ENCODE measurements around the gene MAMDC2. TPM values are rescaled to one million over a fixed set of nuclear protein-coding genes. Genes with fewer than 3 reads are reported as not detected.

The MAMDC2 gene
- total RNA-seq, 1 experiment from 2014 or later: 2.7 TPM

DNA sequence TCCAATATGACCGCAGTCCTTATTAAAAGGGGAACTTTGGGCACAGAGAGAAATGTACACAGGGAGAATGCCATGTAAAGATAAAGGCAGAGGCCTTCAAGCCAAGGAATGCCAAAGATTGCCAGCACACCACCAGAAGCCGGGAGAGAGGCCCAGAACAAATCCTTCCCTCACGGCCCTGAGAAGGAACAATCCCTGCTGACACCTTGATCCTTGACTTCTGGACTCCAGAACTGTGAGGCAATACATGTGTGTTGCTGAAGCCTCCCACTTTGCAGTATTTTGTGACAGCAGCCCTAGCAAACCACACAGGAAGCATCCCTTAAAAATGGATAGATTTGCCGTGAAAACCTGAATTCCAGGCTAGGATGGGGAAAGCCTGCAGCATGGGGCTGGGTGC is 80.0 kb downstream of the MAMDC2 start:
- H3K4me2 ChIP-seq: no peak overlapping the region
- H4K20me1 ChIP-seq (ENCODE audit: insufficient read depth): no peaks in the 10 kb centered on the region
- H3K79me2 ChIP-seq (ENCODE audit: low read depth): no peaks in the 10 kb centered on the region
- H3K36me3 ChIP-seq (ENCODE audit: low read depth): no peaks in the 10 kb centered on the region
- no peak overlapping the region for H3K27ac ChIP-seq
- no peak for TF ChIP-seq EZH2 (IDR thresholded peaks at IDR 0.05; ENCODE audit: low read depth)
- TF ChIP-seq, protein P1, sequence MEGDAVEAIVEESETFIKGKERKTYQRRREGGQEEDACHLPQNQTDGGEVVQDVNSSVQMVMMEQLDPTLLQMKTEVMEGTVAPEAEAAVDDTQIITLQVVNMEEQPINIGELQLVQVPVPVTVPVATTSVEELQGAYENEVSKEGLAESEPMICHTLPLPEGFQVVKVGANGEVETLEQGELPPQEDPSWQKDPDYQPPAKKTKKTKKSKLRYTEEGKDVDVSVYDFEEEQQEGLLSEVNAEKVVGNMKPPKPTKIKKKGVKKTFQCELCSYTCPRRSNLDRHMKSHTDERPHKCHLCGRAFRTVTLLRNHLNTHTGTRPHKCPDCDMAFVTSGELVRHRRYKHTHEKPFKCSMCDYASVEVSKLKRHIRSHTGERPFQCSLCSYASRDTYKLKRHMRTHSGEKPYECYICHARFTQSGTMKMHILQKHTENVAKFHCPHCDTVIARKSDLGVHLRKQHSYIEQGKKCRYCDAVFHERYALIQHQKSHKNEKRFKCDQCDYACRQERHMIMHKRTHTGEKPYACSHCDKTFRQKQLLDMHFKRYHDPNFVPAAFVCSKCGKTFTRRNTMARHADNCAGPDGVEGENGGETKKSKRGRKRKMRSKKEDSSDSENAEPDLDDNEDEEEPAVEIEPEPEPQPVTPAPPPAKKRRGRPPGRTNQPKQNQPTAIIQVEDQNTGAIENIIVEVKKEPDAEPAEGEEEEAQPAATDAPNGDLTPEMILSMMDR (conservative IDR thresholded peaks at IDR 0.05): no peak
- intact Hi-C loops (cut with micrococcal nuclease; ENCODE audit: unreplicated experiment): loop anchor here (10.0 kb wide), 1 partner anchor 51 kb away; no protein-coding TSS in a partner anchor
- H3K4me3 ChIP-seq: no peak overlapping the region
- H2AFZ ChIP-seq: no peak overlapping the region
- no peaks in the 10 kb centered on the region for H3K27me3 ChIP-seq (ENCODE audit: insufficient read depth, low read depth)
- no TSS peak for BruUV-seq (replicated peaks)
- POLR2A ChIA-PET (ENCODE audit: unreplicated experiment): no interaction called here
- H3K4me1 ChIP-seq (replicated peaks; ENCODE audit: insufficient read depth): peaks cover 8% of the 10 kb centered on the region; the same call in 1 of the 2 replicates
- H3K9me3 ChIP-seq (ENCODE audit: insufficient read depth, low read depth): no peaks in the 10 kb centered on the region
- no peak for DNase-seq
- CTCF ChIA-PET: no interaction called here
- H3K9me2 ChIP-seq (ENCODE audit: insufficient read depth): no peaks in the 10 kb centered on the region
- H3F3A ChIP-seq (ENCODE audit: insufficient read depth, low read depth): no peaks in the 10 kb centered on the region

DNA sequence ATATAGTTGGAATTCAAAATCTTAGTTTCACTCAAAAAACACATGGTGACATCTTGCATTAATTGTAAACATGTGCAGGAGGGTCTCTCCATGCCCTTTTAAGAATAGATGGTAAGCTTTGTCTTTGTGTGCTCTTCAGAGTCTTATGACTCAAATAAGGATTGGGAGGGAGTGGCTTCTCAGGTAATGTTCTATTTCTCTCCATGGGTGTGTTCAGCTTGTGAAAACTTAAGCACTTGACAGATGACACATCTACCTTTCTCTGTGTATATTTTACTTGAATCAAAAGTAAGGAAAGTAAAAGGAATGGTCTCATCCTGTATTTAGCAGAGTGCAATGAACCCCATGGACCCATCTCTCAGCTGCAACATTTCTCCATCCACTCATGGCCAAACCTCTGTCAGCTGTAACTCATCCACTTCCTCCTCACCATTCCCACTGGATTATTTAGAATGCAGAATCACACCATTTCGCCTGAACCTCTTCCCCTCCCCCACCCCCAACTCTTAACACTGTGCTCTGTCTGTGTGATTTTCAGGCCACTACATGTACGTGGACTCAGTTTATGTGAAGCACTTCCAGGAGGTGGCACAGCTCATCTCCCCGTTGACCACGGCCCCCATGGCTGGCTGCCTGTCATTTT is 82.1 kb downstream of the MAMDC2 start:
- ChIA-PET POLR2A (ENCODE audit: unreplicated experiment) (no interaction called here), CTCF (no interaction called here)
- no peaks in the 10 kb centered on the region for H3K79me2 ChIP-seq (ENCODE audit: low read depth)
- H3K36me3 ChIP-seq (ENCODE audit: low read depth): no peaks in the 10 kb centered on the region
- intact Hi-C loops (cut with micrococcal nuclease; ENCODE audit: unreplicated experiment): loop anchor here (10.0 kb wide), 1 partner anchor 49 kb away; no protein-coding TSS in a partner anchor
- no peaks in the 10 kb centered on the region for H3K27me3 ChIP-seq (ENCODE audit: insufficient read depth, low read depth)
- H4K20me1 ChIP-seq (ENCODE audit: insufficient read depth): no peaks in the 10 kb centered on the region
- H2AFZ ChIP-seq: no peak overlapping the region
- H3K9me3 ChIP-seq (ENCODE audit: insufficient read depth, low read depth): no peaks in the 10 kb centered on the region
- H3K4me2 ChIP-seq: no peak overlapping the region
- H3K27ac ChIP-seq: no peak overlapping the region
- H3F3A ChIP-seq (ENCODE audit: insufficient read depth, low read depth): no peaks in the 10 kb centered on the region
- H3K9me2 ChIP-seq (ENCODE audit: insufficient read depth): no peaks in the 10 kb centered on the region
- peaks cover 5% of the 10 kb centered on the region; the same call in 1 of the 2 replicates for H3K4me1 ChIP-seq (replicated peaks; ENCODE audit: insufficient read depth)
- no TSS peak for BruUV-seq (replicated peaks)
- TF ChIP-seq EZH2 (IDR thresholded peaks at IDR 0.05; ENCODE audit: low read depth): no peak
- TF ChIP-seq, protein P1 (conservative IDR thresholded peaks at IDR 0.05): no peak
- no peak overlapping the region for H3K4me3 ChIP-seq
- DNase-seq: no peak

- intact Hi-C loops (cut with micrococcal nuclease; ENCODE audit: unreplicated experiment): loop anchor here (10.0 kb wide), 1 partner anchor 48 kb away; no protein-coding TSS in a partner anchor
- TF ChIP-seq, protein P1 (conservative IDR thresholded peaks at IDR 0.05): no peak
- TF ChIP-seq EZH2 (IDR thresholded peaks at IDR 0.05; ENCODE audit: low read depth): no peak
- no peak overlapping the region for H3K4me2 ChIP-seq
- no peaks in the 10 kb centered on the region for H3K36me3 ChIP-seq (ENCODE audit: low read depth)
- no peaks in the 10 kb centered on the region for H3K27me3 ChIP-seq (ENCODE audit: insufficient read depth, low read depth)
- DNase-seq: no peak
- H3K79me2 ChIP-seq (ENCODE audit: low read depth): no peaks in the 10 kb centered on the region
- BruUV-seq (replicated peaks): no TSS peak
- ChIA-PET POLR2A (ENCODE audit: unreplicated experiment) (no interaction called here), CTCF (no interaction called here)
- no peaks in the 10 kb centered on the region for H4K20me1 ChIP-seq (ENCODE audit: insufficient read depth)
- H3K27ac ChIP-seq: no peak overlapping the region
- H3K9me2 ChIP-seq (ENCODE audit: insufficient read depth): no peaks in the 10 kb centered on the region
- H2AFZ ChIP-seq: no peak overlapping the region
- H3K4me1 ChIP-seq (replicated peaks; ENCODE audit: insufficient read depth): no peaks in the 10 kb centered on the region
- H3F3A ChIP-seq (ENCODE audit: insufficient read depth, low read depth): no peaks in the 10 kb centered on the region
- H3K4me3 ChIP-seq: no peak overlapping the region
- no peaks in the 10 kb centered on the region for H3K9me3 ChIP-seq (ENCODE audit: insufficient read depth, low read depth)
Observed at GRCh38 chr9:70127036-70127435, 83.4 kb downstream of the MAMDC2 start.

All from PC-9 (cell line).